GM19452 (cell line): ENCODE results near the gene NSRP1.
"Not testable (repeated sequence)": the region's sequence is repeated elsewhere in the genome, so short reads cannot be mapped to it uniquely, and the experiment has no call there.

Source experiments
- ATAC-seq: cut with Tn5 transposase; IDR thresholded peaks from one replicate; pipeline ENCODE4 v1.9.1; 2021; ENCODE audit not compliant: unreplicated experiment

Gene NSRP1

DNA sequence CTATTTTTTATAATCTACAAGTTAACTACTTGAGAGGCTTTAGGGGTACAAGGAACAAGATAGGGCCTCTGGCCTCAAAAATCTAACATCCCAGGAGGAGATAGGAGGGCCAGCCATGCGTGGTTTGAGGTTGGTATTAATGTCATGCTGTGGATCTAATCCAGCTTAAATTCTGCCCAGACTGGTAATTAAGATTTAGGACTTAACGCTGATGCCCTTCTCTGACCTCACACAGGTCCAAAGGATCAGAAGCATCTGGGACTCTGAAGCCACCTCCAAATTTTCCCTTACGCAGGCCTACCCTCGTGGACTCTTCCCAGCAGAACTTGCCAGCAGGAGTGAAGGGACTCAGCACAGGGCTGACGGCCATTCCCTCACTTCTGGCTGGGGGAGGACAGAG is 103.8 kb downstream of the NSRP1 start:
- ATAC-seq = no peak

DNA sequence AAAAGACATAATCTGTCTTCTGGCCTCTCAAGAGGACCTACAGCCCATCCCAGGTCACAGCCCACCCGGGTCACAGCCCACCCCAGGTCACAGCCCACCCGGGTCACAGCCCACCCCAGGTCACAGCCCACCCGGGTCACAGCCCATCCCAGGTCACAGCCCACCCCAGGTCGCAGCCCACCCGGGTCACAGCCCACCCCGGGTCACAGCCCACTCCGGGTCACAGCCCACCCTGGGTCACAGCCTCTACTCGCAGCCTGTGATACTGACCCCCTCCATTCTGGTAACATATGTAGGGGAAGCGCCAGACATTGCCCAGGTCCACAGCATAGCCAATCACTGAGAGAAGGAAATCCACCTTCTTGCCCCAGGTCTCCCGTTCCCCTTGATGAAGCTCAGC is 104.7 kb downstream of the NSRP1 start:
- no peak for ATAC-seq

DNA sequence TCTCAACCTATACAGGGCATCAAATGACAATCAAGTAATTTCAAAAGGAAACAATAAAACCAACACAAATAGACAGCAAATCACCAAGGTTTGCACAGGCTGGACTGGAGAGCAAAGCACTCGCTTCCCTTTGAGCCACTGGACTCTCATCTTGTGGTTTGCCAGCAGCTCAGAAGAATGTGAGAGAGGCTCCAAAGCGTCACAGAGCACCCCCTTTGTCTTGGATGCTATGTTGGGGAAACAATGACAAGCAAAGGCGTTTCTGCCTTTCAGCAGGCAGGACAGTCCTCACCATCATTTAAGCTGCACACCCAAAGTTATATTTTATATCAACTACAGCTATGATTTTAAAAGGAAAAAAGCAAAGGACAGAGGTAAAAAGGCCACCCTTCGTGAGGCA is 105.6 kb downstream of the NSRP1 start:
- no peak for ATAC-seq

DNA sequence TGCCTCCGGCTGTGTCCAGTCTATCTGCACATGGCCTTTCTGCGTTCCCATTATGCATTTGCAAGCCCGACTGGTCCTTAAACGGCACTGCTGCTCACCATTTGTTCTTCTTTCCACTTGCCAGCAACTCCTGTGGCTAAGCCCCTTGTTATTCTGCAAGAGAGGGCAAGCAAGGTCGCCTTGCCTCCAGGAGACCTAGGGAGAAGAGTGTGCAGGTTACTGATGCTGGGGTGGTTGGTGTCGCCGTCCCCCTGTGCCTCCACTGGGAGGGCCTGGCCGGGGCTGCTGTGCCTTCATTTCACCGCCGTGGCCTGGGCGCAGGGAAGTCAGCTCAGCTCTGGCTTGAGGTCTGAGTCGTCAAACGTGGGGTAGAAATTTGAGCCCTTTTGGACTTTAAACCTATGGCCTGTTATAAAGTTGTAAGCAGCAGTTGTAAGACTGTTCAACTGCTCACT is 106.1 kb downstream of the NSRP1 start:
- ATAC-seq = no peak

DNA sequence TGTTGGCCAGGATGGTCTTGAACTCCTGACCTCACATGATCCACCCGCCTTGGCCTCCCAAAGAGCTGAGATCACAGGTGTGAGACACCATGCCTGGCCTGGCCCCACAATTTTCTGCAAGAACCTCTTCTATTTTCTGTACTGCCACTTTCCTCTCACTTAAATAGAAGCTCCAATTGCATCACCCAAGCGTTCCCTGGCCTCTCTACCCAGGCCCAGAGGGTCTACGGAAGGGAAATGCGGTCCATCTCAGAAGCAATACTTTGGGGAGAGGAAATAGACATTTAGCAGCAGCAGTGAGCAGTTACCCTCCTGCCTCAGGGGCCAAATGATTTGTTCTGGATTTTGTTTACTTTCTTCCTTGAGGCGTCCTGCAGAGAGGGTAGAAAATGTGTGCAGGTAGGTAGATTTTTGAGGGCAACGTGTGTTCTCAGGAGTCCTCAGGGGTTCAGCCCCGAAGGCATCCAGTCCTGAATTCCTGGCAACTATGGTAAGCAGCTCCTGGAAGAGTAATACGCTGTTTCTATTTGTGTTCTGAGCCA is 107.9 kb downstream of the NSRP1 start:
- no peak for ATAC-seq

DNA sequence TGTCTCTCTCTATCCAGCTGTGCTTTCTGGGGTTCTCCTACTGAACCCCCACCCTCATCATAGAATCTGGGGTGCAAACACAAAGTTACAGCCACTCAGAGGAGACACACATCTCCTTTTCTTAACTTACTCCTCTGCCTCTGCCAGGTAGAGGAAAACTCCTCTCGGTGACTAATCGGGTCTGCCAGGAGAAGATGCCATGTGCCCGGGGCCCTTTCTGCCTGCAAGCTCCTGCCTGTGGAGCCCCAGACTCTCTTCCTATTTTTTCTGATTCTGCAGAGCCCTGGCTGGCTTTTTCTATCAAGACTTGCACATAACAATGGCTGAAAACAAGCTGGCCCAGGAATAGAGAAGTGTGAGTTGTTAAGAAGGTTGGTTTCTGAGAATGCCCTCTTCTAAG is 108.5 kb downstream of the NSRP1 start:
- no peak for ATAC-seq

DNA sequence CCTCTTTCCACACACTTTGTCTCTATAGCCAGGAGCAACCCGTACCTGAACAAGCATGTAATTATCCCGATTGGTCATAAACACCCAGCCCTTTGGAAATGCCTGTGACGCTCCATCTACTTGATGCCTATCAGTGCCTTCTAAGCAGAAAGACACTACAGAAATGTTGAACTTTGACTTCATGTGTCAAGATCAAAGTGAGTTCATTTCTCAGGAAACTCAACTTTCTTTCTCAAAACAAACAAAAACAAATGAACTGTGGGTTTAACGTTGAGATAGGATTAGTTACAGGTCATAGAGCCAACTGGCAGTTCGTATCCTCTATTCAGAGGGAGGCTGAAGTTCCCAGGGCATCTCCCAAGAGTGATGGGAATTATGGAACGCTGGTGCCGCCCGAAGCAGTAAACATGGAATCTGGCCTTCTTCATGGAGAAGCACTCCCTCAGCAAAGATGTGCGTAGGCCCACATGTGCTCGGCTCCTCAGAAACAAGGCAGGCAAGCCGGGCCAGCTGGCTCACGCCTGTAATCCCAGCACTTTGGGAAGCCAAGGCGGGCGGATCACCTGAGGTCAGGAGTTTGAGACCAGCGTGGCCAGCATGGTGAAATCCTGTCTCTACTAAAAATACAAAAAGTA is 109.4 kb downstream of the NSRP1 start:
- no peak for ATAC-seq

DNA sequence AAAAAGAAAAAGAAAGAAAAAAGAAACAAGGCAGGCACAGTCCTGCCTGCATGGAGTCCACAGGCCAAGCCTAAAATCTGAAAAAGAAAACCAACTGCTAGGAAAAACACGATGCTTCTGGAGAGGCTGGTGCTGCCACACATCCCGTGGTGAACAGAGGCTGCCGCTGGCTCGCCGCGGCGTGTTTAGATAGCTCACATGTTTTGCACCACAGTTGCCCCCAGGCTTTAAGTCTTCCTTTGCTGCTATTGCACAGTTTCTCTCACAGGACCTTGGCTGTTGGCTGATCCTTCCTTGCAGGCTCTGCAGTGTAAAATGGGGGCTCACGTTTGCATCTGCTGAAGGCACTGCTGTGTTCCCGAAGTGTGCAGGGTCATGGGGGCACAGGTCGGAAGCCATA is 110.3 kb downstream of the NSRP1 start:
- no peak for ATAC-seq

DNA sequence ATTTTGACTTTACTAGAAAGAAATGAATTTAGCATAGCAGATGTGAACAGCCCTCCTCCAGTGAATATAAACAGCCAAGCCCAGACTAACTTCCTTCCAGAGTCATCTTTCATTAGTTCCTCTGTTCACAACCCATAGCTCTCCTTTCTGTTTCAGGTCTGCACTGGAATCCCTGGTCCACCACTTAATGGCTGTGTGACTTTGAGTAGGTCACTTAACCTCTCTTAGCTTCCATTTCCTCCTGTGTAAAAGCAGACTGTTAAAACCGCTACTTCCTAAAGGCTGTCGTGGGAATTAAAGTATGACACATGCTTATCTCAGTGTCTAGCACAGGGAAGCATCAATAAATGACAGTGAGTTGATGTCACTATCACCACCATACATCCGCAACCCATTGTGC is 111.4 kb downstream of the NSRP1 start:
- ATAC-seq = no peak

DNA sequence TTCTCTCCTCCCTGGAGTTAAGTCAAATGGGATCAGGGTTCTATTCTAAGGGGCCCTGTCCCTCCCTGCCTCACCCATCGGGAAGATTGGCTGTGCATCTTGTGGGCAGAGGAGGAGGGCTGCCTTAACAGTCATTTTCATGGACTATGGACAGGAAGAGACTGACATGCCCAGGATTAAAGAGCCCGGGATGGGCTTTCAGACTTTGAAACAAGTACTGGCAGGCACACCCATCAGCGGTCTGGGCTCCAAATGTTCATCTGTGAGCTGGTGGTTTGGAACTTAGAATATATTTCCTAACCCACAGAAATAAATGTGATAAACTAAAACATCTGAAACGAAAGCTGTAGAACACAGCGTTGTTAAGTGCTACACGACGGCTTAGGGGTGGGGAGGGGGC is 112.4 kb downstream of the NSRP1 start:
- no peak for ATAC-seq

DNA sequence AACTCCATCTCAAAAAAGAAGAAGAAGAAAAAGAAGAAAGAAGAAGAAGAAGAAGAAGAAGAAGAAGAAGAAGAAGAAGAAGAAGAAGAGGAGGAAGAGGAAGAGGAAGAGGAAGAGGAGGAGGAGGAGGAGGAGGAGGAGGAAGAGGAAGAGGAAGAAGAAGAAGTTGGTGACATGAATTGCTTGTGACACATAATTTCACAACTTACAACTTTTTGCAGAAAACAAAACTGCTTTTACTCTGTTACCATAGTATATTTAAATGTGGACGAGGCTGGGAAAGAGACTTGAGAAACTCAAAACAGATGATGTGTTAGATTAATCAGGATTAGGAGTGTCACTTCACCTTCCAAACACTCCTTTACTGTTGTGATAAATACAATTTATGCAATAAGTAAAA is 113.4 kb downstream of the NSRP1 start:
- not testable (repeated sequence) for ATAC-seq

DNA sequence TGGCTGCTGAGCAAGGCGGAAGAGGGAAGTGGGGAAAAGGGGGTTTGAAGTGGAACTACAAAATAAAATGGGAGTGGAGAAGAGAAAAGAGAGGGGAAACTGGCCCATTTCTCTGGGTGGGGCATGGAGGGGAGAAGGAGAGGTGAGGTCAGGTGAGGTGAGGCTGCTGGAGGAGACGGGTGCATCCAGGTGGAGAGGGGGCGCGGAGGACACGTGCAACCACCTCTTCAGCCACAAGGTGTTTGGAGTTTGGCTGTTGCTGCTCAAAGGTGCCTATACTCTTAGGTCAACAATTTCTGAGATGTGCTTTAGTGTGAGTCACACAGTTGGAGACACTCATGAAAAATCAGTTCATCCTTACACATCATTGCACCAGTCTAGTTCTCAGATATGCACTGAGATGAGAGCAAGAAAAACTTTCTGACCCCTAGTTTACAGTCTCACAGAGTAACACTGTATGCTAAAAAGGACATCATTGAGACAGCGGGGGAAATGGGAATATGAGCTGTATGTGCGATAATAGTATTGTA is 114.0 kb downstream of the NSRP1 start:
- ATAC-seq = no peak

DNA sequence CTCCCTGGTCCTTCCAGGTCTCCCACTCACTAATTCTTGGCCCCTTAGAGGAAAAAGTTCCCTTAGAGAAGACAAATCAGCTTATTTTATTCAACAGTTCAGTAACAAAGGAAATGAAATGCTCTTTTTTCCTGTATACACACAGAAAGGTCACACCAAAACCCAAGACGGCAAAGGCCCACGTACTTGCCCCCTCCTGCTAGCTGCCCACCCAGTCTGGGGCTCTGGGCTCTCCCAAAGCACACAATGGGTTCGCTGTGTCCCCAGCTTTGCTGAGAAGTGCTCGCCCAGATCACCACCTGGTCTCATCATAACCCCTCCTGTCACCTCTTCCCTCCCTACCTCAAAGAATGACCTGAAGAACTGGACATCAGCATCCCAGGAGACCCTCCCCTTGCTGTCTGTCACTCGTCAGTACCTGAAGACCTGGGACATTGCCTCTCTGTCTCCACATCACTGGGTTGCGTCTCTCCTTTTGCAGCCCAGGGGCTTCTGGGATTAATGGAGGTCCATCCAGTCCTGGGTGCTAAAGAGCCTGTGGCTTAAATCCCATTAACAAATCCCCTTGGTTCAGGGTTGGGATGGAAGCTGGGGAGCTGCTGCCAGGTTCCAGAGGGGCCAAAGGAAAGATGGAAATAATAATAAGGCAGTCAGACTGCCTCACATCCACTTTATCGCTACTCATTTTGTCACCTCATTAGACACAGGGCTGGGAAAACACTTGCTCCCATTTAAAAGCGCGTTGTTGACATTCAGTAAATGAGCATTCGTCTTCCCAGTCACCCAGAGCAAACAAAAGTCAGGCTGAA is 115.6 kb downstream of the NSRP1 start:
- no peak for ATAC-seq

DNA sequence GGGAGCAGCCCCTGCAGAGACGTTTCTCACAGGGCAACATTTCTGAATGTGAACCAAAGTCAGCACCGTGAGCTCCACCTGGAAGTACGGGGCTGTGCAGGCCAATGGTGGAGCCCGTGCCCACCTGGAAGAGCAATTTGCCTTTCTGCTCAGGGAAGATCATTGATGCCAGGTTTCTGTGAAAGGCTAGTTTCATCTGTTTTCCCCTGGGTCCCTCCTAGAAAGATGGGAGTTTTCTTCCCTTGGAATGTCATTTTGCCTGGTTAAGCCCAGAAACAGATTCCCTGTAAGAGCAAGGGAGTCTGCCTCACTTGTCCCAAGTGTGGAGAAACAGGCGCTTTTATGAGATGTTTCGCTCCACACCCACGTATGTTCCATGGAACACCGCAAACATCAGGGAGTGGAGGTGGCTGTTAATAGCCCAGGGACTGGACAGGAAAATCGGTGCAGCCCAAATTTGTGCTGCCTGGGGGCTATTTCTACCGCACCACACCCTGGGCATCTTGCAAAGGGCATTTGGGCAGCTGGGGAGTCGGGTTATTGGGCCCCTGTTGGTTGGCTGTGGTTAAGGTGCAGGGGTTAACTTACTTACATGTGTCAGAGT is 116.3 kb downstream of the NSRP1 start:
- ATAC-seq = no peak

DNA sequence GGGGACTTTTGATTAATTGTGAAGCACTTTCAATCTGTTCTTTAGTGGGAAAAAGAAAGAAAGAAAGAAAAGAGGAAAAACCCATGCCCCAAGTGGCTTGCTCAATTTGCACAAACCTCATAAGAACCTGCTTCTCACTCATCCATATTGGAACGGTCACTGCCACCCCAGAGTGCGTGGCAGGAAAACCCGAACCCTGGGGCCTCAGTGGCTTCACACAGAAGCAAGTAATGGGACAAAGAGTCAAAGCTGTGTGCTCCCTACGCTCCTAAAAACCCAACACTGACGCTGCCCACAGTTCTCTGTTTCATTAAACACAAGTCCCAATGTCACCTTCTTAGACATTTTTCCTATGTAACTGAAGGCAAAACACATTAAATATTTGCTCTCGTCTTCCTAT is 117.7 kb downstream of the NSRP1 start:
- ATAC-seq = no peak

DNA sequence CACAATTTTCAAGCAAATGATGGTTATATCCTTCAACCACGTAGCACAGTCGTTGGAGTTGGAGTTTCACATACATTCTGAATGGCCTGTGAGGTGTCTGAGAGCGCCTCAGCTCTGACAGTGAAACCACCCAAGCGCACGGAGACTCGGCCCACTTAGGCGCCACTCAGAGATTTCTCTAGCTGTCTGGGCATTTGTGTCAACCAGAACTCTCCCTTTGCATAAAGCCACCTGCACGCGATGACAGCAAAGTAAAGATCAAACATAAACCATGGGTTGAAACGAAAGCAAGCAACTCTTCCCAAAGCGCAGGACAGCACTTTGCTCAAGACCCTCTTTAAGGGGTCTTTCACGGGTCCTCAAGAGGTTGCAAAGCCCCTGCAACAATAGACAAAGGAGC is 118.3 kb downstream of the NSRP1 start:
- ATAC-seq = no peak

DNA sequence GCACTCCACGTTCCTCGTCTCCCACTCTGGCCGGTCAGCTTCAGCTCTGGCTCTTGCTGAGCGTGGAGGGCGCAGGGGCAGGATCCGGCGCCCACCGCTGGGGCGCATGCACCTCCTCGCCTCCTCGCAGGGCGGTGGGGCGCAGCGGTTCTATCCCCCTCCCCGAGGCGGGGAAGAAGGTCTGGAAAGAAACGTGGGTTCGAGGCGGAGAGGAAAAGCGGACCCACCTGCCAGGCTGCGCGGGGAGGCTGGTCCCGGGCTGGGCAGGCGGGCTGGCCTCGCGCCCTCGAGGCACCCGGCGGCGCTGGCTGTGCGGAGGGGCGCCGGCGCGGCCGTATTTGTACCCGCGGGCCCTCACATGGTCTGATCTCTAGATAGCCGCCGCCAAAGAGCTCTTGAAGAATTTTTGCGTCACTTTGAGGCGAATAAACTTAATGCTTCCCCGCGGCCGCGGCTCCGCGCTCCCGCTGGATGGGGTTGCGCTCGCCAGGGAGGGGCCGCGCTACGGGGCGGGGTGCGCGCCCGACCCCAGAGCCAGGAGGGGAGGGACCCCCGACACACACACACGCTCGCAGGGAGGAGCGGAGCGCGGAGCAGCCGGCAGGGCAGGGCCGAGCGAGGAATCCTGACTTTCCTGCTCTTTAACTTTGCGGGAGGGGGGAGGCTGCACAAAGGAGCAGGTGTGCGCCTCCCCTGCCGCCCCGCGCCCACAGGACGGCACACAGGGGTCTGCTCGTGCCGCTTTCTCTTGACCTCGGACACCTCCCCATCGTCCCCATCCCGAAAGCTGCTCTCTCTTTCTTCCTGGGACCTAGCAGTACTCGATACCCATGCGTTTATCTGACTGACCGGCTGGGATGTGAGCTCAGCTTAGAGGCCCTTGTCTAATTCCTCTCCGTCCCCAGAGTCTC is 119.0 kb downstream of the NSRP1 start, which contains the start of gene SLC6A4:
Gene SLC6A4 (minus strand): TSS at position 312 of the 911 bp plus-strand sequence. CDS start 13,739 bp downstream, outside the sequence.
- ATAC-seq = no peak
